KG1 (cell line): ENCODE data around the gene CEBPG.

Experiments
- DNase-seq: peaks from one replicate; lab custom pipeline; 2025; lab: John Stamatoyannopoulos, UW

The CEBPG gene

GRCh38 chr19:33394723-33395560 is 21.4 kb downstream of the CEBPG start:
- DNase-seq = no peak

GRCh38 chr19:33395561-33396550 is 22.3 kb downstream of the CEBPG start:
- no peak for DNase-seq

GRCh38 chr19:33396701-33397535 is 23.4 kb downstream of the CEBPG start:
- DNase-seq = no peak

- DNase-seq = no peak
Observed at GRCh38 chr19:33397536-33398360, 24.2 kb downstream of the CEBPG start.

GRCh38 chr19:33398361-33399060 is 25.0 kb downstream of the CEBPG start:
- DNase-seq = no peak

GRCh38 chr19:33399081-33399744 is 25.7 kb downstream of the CEBPG start:
- no peak for DNase-seq

- no peak for DNase-seq
Observed at GRCh38 chr19:33399745-33400681, 26.5 kb downstream of the CEBPG start.

GRCh38 chr19:33400856-33401682 is 27.6 kb downstream of the CEBPG start:
- DNase-seq = no peak

- no peak for DNase-seq
Observed at GRCh38 chr19:33401683-33402420, 28.3 kb downstream of the CEBPG start.

- no peak for DNase-seq
Observed at GRCh38 chr19:33402421-33403220, 29.1 kb downstream of the CEBPG start.

- no peak for DNase-seq
Observed at GRCh38 chr19:33403221-33403972, 29.9 kb downstream of the CEBPG start.

- DNase-seq = no peak
Observed at GRCh38 chr19:33403973-33404304, 30.4 kb downstream of the CEBPG start.

GRCh38 chr19:33404506-33405253 is 31.2 kb downstream of the CEBPG start:
- DNase-seq = no peak

- DNase-seq = no peak
Observed at GRCh38 chr19:33405254-33405552, 31.7 kb downstream of the CEBPG start.
